OCI-LY3 (cell line): ENCODE measurements around the gene ABCD1.
"Not testable (repeated sequence)": the region's sequence is repeated elsewhere in the genome, so short reads cannot be mapped to it uniquely, and the experiment has no call there.

Experiments
- H2AFZ ChIP-seq: fragments of 200-600, 300-600 bp; shearing (Covaris generic); 2 replicates; pipeline ENCODE4 v1.6.0; 2014; ENCODE audit warnings: antibody characterized with exemption, low read depth, low read length
- H3K27ac ChIP-seq: fragments of 200-600, 300-600 bp; sonication (generic); 2 replicates; pipeline ENCODE4 v1.5.1; 2014; ENCODE audit warnings: mild to moderate bottlenecking, low read length, moderate library complexity, mixed read lengths
- H3K27me3 ChIP-seq: fragments of 200-600, 300-600 bp; sonication (generic); 2 replicates; pipeline ENCODE4 v1.6.1; 2014; ENCODE audit warnings: low read depth, low read length, mixed read lengths
- H3K36me3 ChIP-seq: fragments of 200-600, 300-600 bp; sonication (generic); replicated peaks from 2 replicates; pipeline ENCODE3; 2014; ENCODE audit warnings: low read depth, low read length, mixed read lengths
- H3K4me1 ChIP-seq: fragments of 300-600, 200-600 bp; sonication (generic); 2 replicates; pipeline ENCODE4 v1.6.1; 2014; ENCODE audit warnings: low read length, mixed read lengths
- H3K4me2 ChIP-seq: fragments of 200-600, 300-600 bp; sonication (generic); 2 replicates; pipeline ENCODE4 v1.6.1; 2014; ENCODE audit warnings: low read length, mixed read lengths
- H3K4me3 ChIP-seq: fragments of 300-600, 200-600 bp; sonication (generic); 2 replicates; pipeline ENCODE4 v1.5.1; 2014; ENCODE audit warnings: antibody characterized with exemption, mild to moderate bottlenecking, low read length, moderate library complexity
- H3K79me2 ChIP-seq: fragments of 300-600, 200-600 bp; shearing (Covaris generic); 2 replicates; pipeline ENCODE4 v1.6.1; 2014; ENCODE audit warnings: mild to moderate bottlenecking, low read length, mixed read lengths
- H3K9ac ChIP-seq: fragments of 300-600, 200-600 bp; shearing (Covaris generic); 2 replicates; pipeline ENCODE4 v1.6.0; 2014; ENCODE audit warnings: mild to moderate bottlenecking, low read length, moderate library complexity
- H3K9me3 ChIP-seq: fragments of 200-600, 300-600 bp; shearing (Covaris generic); 2 replicates; pipeline ENCODE4 v1.6.1; 2014; ENCODE audit warnings: low read length, mixed read lengths; ENCODE audit not compliant: insufficient read depth
- H4K20me1 ChIP-seq: fragments of 200-600, 300-600 bp; sonication (generic); 2 replicates; pipeline ENCODE4 v1.6.1; 2016; ENCODE audit warnings: low read length, mixed read lengths; ENCODE audit not compliant: insufficient read depth
- EZH2phosphoT487 ChIP-seq: fragments of 200-600 bp; shearing (Covaris generic); IDR thresholded peaks from 2 replicates; pipeline ENCODE4 v1.6.1; 2018; ENCODE audit warnings: antibody characterized with exemption, mixed run types, low read depth
- TF ChIP-seq, protein P1 (sequence below): fragments of 200-600, 300-600 bp; sonication (generic); IDR thresholded peaks from 2 replicates; pipeline ENCODE4 v1.5.1; 2014; ENCODE audit warnings: antibody characterized with exemption, low read length, low read depth

ABCD1 gene

DNA sequence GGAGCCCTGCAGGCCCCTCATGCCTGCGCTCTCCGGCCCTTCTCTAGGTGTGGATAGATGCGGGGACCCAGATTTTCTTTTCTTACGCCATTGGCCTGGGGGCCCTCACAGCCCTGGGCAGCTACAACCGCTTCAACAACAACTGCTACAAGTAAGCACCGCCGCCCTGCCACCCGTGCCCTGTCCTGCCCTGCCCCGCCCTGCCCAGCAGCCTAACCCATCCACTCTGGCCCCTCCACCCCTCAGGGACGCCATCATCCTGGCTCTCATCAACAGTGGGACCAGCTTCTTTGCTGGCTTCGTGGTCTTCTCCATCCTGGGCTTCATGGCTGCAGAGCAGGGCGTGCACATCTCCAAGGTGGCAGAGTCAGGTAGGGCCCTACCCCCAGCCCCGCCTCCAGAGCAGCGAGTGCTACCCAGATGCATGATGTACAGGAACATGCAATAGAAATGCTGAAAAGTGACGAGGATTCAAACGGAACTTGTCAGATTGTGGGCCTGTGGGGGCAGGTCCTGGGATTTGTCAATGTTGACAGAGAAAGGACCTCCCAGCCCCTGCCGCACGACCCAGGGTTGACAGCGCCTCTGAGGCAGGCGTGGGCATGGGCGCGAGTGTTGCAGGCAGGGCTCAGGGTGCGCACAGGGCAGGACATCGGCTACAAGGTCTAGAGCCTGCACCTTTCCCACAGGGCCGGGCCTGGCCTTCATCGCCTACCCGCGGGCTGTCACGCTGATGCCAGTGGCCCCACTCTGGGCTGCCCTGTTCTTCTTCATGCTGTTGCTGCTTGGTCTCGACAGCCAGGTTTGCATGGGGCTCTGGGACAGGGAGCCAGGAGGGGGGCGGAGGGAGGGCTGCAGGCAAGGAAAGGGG lies 31.2 kb upstream of the ABCD1 start:
- H3K4me3 ChIP-seq, result no peak overlapping the region
- no peaks in the 10 kb centered on the region for H3K4me1 ChIP-seq
- no peaks in the 10 kb centered on the region for H4K20me1 ChIP-seq
- TF ChIP-seq, protein P1, sequence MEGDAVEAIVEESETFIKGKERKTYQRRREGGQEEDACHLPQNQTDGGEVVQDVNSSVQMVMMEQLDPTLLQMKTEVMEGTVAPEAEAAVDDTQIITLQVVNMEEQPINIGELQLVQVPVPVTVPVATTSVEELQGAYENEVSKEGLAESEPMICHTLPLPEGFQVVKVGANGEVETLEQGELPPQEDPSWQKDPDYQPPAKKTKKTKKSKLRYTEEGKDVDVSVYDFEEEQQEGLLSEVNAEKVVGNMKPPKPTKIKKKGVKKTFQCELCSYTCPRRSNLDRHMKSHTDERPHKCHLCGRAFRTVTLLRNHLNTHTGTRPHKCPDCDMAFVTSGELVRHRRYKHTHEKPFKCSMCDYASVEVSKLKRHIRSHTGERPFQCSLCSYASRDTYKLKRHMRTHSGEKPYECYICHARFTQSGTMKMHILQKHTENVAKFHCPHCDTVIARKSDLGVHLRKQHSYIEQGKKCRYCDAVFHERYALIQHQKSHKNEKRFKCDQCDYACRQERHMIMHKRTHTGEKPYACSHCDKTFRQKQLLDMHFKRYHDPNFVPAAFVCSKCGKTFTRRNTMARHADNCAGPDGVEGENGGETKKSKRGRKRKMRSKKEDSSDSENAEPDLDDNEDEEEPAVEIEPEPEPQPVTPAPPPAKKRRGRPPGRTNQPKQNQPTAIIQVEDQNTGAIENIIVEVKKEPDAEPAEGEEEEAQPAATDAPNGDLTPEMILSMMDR, result no peak
- TF ChIP-seq EZH2phosphoT487, result no peak
- H3K36me3 ChIP-seq, result no peaks in the 10 kb centered on the region
- H3K27me3 ChIP-seq, result no peaks in the 10 kb centered on the region
- no peak overlapping the region for H3K27ac ChIP-seq
- no peaks in the 10 kb centered on the region for H3K9me3 ChIP-seq
- H3K4me2 ChIP-seq, result no peak overlapping the region
- no peak overlapping the region for H3K9ac ChIP-seq
- H2AFZ ChIP-seq, result no peak overlapping the region
- no peaks in the 10 kb centered on the region for H3K79me2 ChIP-seq

DNA sequence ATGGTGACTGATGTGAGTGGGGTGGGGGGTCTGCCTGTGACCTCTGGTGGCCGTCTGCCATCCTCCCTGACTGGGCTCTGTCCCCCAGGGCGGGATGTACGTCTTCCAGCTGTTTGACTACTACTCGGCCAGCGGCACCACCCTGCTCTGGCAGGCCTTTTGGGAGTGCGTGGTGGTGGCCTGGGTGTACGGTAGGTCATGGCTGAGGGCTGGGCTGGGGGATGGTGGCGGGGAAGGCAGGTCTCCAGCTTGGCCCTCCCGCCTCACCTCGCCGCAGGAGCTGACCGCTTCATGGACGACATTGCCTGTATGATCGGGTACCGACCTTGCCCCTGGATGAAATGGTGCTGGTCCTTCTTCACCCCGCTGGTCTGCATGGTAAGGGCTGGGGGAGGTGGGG lies 30.4 kb upstream of the ABCD1 start:
- not testable (repeated sequence) for H4K20me1 ChIP-seq, H3K9me3 ChIP-seq, H3K27ac ChIP-seq, H3K79me2 ChIP-seq, H3K27me3 ChIP-seq, H3K4me1 ChIP-seq, H3K4me2 ChIP-seq, H2AFZ ChIP-seq, H3K4me3 ChIP-seq, H3K36me3 ChIP-seq, H3K9ac ChIP-seq

DNA sequence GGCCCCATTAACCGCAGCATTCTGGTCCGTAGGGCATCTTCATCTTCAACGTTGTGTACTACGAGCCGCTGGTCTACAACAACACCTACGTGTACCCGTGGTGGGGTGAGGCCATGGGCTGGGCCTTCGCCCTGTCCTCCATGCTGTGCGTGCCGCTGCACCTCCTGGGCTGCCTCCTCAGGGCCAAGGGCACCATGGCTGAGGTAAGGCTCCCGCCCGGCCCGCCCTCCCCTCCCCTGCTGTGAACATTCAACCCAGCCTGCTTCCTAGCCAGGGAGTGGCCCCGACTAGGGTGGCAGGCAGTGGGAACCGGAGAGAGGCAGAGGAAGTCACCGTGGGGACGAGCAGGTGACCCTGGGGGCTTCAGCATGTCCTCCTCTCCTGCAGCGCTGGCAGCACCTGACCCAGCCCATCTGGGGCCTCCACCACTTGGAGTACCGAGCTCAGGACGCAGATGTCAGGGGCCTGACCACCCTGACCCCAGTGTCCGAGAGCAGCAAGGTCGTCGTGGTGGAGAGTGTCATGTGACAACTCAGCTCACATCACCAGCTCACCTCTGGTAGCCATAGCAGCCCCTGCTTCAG lies 29.9 kb upstream of the ABCD1 start:
- Histone ChIP-seq H3K27me3 (no peaks in the 10 kb centered on the region), H3K4me1 (no peaks in the 10 kb centered on the region), H3K4me2 (no peak overlapping the region), H3K36me3 (no peaks in the 10 kb centered on the region), H2AFZ (no peak overlapping the region), H4K20me1 (no peaks in the 10 kb centered on the region), H3K79me2 (no peaks in the 10 kb centered on the region), H3K9ac (no peak overlapping the region), H3K27ac (no peak overlapping the region), H3K4me3 (no peak overlapping the region), H3K9me3 (no peaks in the 10 kb centered on the region)
- TF ChIP-seq EZH2phosphoT487, result no peak
- TF ChIP-seq, protein P1, result no peak

DNA sequence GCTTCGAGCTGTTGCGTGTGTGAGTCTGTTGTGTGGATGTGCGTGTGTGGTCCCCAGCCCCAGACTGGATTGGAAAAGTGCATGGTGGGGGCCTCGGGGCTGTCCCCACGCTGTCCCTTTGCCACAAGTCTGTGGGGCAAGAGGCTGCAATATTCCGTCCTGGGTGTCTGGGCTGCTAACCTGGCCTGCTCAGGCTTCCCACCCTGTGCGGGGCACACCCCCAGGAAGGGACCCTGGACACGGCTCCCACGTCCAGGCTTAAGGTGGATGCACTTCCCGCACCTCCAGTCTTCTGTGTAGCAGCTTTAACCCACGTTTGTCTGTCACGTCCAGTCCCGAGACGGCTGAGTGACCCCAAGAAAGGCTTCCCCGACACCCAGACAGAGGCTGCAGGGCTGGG lies 28.6 kb upstream of the ABCD1 start:
- H3K9me3 ChIP-seq, result no peaks in the 10 kb centered on the region
- no peak overlapping the region for H2AFZ ChIP-seq
- no peak overlapping the region for H3K4me3 ChIP-seq
- no peaks in the 10 kb centered on the region for H3K4me1 ChIP-seq
- H3K36me3 ChIP-seq, result no peaks in the 10 kb centered on the region
- H3K4me2 ChIP-seq, result no peak overlapping the region
- H3K9ac ChIP-seq, result no peak overlapping the region
- H3K27ac ChIP-seq, result no peak overlapping the region
- H3K27me3 ChIP-seq, result no peaks in the 10 kb centered on the region
- no peaks in the 10 kb centered on the region for H4K20me1 ChIP-seq
- no peaks in the 10 kb centered on the region for H3K79me2 ChIP-seq
- no peak for TF ChIP-seq EZH2phosphoT487
- TF ChIP-seq, protein P1, result no peak

DNA sequence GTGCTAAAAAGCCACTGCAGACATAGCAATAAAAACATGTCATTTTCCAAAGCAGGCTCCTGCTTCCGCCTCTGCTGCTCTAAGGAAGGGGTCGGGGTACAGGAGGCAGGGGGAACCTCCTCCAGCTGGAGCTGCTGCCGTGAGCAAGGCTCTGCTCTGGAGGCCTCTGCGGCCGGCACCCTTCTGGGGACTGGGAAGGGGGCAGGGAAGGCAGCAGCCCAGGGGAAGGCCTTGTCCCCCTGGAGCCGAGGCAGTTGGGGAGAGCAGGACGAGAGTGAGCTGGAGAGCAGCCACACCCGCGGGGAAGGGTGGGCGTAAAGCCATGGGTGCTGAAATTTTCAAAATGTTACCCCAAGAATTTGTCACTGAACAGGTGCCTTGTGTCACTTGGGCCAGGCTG lies 28.1 kb upstream of the ABCD1 start:
- not testable (repeated sequence) for H3K4me3 ChIP-seq, H3K27ac ChIP-seq, H3K9me3 ChIP-seq, H3K27me3 ChIP-seq, H3K4me2 ChIP-seq, H2AFZ ChIP-seq, H3K79me2 ChIP-seq, H3K36me3 ChIP-seq, H3K4me1 ChIP-seq, H4K20me1 ChIP-seq, H3K9ac ChIP-seq

DNA sequence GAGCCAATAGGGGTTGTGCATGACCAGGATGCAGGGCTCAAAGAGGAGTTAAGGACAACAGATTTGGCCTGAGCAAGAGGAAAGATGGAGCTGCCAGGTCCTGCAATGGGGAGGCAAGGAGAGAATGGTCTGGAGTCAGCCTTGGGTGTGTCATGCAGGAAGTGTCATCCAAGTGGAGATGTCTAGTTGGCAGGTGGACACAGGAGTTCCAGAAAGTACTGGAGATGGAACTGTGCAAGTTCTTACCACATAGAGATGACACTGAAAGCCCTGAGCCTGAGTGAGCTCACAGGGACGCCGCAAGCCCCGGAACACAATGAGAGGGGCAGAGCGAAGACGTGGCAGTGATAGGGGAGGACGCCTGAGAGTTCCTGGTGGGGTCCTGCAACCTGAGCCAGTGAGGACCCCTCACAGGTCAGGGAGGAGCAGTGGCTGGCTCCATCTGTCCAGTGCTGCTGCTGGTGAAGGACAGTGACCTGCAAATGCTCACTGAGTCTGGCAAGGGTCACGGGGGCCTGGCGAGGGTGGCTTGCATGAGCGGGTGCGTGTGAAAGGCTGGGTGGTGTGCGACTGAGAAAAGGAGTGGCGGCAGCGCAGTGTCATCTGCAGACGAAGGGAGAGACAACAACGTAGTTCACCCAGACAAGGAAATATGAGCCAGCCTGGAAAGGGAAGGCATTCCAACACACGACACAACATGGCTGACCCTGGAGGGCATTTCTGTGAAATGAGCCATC lies 27.5 kb upstream of the ABCD1 start:
- not testable (repeated sequence) for H2AFZ ChIP-seq, H3K36me3 ChIP-seq, H3K4me3 ChIP-seq, H3K27ac ChIP-seq, H3K79me2 ChIP-seq, H4K20me1 ChIP-seq, H3K9me3 ChIP-seq, H3K9ac ChIP-seq, H3K27me3 ChIP-seq, H3K4me1 ChIP-seq, H3K4me2 ChIP-seq
